ENCODE data around the gene PSPH.

DNA sequence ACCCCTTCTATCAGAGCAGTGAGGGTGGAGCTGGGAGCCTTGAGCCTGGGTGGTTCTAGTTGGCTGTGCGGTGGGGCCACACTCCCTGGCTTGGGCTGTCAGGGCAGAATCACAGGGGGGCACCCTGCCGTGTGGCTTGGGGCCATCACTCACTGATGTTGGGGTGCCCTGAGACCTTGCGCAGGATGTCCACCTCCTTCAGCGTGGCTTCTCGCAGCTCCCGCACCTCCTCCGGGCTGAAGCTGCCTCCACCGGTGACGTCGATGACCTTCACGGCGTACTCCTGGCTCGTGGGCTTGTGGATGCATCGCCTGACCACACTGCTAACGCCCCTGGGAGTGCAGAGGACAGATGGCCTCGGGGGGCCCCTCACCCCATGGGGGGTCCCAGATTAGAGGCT is 36.2 kb upstream of the PSPH start:
- TF ChIP-seq, protein P1, sequence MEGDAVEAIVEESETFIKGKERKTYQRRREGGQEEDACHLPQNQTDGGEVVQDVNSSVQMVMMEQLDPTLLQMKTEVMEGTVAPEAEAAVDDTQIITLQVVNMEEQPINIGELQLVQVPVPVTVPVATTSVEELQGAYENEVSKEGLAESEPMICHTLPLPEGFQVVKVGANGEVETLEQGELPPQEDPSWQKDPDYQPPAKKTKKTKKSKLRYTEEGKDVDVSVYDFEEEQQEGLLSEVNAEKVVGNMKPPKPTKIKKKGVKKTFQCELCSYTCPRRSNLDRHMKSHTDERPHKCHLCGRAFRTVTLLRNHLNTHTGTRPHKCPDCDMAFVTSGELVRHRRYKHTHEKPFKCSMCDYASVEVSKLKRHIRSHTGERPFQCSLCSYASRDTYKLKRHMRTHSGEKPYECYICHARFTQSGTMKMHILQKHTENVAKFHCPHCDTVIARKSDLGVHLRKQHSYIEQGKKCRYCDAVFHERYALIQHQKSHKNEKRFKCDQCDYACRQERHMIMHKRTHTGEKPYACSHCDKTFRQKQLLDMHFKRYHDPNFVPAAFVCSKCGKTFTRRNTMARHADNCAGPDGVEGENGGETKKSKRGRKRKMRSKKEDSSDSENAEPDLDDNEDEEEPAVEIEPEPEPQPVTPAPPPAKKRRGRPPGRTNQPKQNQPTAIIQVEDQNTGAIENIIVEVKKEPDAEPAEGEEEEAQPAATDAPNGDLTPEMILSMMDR (IDR thresholded peaks at IDR 0.05): no peak
- no peak for TF ChIP-seq POLR2A (IDR thresholded peaks at IDR 0.05)

All from testis (tissue), 2 donors.